ENCODE data around the gene ADGRA1. TPM values are rescaled to one million over a fixed set of nuclear protein-coding genes. Genes with fewer than 3 reads are reported as not detected.
"Not testable (repeated sequence)": the region's sequence is repeated elsewhere in the genome, so short reads cannot be mapped to it uniquely, and the experiment has no call there.

The ADGRA1 gene
- total RNA-seq, 1 donor, result not detected

DNA sequence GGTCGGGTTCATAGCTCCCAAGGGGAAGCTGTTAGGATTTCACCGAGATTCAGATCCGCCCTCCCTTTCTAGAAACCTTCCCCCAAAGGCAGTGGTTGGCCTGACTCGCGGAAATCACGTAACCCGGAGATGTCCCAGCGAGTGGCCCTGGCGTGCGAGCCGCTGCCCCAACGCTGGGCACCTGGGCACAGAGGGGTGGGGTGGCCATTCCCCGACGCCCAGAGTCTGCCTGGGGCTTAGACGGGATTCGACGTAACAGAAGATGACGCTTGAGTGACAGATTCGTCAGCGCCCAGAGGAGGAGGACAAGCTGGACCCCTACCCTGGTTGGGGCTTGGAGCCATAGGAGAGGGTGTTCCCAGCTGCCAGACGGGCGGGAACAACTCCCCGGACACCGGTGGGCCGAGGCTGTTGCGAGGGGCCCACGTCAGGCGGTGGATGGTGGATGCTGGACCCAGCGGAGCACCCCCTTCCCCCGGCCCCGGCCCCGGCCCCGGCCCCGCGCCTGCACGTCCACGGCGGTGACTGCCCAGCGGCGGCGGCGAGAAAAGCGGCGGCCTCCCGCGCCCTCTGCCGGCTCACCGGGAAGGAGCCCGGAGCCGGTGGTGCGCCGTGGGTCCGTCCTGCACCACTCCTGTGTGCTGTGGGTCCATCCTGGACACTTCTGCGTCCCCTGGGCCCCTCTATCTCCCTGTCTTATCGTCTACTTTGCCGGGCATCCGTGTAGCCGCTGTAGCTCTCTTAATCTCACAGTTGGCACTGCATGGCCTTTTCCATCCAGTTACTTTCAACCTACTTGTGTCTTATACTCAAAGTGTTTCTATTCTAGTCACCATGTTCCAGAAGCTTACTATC, 36.9 kb downstream of the ADGRA1 start:
- peak in 2 of 3 donors; percentile 19 to 27 for DNase-seq (ENCODE audit: low read depth in 2 of 3, low spot score in 2 of 3)

DNA sequence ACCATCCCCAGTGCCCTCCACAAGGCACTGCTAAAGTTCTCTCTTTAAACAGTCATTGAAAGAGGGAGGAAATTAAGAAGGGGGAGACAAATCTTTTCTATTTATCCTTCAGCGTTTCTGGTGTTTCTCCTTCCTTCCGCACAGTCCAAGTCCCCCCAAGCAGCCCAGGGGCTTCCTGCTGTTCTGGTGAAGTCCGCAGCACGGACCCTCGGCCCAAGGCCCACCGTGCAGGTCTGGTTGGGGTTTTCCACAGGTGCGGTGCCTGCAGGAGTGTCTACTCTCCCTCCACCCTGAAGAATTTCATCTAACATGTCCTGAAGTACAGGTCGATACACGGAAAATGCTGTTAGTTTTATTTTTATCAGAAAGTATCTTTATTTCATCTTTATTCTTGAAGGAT, 38.2 kb downstream of the ADGRA1 start:
- no peak for DNase-seq (ENCODE audit: low read depth in 2 of 3, low spot score in 2 of 3)

DNA sequence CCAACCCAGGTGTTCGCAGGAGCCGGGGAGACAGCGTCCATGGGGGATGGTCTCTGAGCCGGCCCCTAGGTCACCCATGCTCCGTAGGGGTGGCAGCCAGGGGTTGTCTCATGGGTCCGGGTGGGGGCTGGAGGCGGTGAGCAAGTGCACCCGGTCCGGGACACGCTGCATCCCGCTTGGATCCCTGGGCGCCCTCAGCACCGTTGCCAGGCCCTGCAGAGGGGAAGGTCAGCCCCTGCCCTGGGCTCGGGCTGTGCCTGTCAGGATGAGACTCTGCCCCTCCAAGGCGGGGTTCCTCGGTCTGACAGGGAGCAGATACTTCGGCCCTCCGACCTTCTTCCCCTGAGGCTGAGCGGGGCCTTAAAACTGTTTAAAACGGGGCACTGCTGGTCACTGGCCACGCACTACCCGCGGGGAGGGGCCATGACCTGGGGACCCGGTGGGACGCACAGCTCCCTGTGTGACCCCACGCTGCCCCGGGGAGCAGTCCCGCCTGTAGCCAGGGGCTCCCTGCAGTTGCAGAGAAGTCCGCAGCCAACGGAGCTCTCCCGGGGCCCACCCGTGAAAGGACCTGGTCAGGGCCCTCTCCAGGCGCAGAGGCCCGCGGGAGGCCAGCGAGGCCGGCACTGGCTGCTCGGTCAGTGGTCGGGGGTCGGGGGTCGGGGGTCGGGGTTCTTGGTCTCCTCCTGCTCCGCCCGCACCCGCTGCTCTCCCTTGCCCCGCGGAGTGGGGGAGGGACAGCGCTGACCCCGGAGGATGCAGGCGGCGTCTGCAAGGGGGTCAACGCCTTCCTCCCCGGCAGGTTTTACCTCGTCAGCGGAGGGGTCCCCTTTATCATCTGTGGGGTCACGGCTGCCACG, 38.9 kb downstream of the ADGRA1 start:
- DNase-seq (ENCODE audit: low read depth in 2 of 3, low spot score in 2 of 3), result no peak

DNA sequence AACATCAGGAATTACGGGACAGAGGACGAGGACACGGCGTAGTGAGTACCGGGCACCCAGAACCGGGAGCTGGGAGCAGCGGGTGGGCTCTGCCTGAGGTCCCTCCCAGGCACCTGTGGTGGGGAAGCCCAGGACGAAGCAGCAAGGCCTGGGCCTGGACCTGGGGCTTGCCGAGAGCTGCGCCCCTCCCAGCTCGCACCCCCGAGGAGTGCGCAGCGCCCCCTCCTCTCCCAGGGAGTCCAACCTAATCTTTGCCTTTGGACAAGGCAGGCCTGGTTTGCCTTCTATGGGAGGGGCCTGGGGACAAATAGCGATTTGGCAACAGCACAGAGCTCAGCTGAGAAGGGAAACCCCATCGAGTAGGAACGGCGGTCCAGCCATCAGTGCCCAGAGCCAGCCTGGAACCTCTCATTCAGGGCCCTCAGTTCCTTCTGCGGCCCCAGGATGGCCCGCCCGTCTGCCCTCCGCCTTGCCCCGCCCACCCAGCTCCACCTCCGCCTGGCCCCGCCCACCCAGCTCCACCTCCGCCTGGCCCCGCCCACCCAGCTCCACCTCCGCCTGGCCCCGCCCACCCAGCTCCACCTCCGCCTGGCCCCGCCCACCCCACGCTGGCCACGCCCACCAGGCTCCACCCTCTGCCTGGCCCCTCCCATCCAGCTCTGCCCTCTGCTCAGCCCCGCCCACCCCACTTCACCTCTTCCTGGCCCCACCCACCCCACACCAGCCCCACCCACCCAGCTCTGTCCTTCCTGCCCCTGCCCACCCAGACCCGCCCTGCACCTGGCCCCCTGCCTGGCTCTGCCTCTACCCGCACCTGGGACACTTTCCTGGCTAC, 39.8 kb downstream of the ADGRA1 start:
- peak in 1 of 3 donors; percentile 20 for DNase-seq (ENCODE audit: low read depth in 2 of 3, low spot score in 2 of 3)

DNA sequence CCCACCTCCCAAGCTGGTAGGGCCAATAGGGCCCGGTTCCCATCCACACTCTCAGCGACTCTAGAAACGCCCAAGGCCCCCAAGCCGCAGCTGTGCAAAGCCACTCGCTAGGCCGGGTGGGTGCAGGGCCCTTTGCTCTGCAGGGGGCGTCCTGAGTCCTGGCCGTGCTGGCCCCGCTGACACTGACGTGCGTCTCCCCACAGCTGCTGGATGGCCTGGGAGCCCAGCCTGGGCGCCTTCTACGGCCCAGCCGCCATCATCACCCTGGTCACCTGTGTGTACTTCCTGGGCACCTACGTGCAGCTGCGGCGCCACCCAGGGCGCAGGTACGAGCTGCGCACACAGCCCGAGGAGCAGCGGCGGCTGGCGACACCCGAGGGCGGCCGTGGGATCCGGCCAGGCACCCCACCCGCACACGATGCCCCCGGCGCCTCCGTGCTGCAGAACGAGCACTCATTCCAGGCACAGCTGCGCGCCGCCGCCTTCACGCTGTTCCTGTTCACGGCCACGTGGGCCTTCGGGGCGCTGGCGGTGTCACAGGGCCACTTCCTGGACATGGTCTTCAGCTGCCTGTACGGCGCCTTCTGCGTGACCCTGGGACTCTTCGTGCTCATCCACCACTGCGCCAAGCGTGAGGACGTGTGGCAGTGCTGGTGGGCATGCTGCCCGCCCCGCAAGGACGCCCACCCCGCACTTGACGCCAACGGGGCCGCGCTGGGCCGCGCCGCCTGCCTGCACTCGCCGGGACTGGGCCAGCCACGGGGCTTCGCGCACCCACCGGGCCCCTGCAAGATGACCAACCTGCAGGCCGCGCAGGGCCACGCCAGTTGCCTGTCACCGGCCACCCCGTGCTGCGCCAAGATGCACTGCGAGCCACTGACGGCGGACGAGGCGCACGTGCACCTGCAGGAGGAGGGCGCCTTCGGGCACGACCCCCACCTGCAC, 40.7 kb downstream of the ADGRA1 start:
- no peak for DNase-seq (ENCODE audit: low read depth in 2 of 3, low spot score in 2 of 3)

DNA sequence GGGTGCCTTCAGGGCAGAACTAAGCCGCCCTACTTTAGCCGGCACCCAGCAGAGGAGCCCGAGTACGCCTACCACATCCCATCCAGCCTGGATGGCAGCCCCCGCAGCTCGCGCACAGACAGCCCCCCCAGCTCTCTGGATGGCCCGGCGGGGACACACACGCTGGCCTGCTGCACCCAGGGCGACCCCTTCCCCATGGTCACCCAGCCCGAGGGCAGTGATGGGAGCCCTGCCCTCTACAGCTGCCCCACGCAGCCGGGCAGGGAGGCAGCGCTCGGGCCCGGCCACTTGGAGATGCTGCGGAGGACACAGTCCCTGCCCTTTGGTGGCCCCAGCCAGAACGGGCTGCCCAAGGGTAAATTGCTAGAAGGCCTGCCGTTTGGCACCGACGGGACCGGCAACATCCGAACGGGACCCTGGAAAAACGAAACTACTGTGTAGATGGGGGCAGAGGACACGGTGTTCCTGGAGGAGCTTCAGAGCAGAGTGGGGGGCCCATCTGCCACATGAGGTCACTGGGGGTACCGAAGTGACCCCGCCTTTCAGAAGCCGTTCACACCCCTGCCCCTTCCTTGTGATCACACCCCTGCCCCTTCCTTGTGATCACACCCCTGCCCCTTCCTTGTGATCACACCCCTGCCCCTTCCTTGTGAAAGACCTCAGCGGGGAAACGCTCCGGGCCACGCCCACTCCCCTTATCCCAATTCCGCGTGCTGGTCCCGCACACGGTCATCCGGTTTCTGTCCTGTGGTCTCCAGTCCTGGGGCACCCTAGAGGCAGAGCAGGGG, 41.5 kb downstream of the ADGRA1 start:
- DNase-seq (ENCODE audit: low read depth in 2 of 3, low spot score in 2 of 3), result no peak

DNA sequence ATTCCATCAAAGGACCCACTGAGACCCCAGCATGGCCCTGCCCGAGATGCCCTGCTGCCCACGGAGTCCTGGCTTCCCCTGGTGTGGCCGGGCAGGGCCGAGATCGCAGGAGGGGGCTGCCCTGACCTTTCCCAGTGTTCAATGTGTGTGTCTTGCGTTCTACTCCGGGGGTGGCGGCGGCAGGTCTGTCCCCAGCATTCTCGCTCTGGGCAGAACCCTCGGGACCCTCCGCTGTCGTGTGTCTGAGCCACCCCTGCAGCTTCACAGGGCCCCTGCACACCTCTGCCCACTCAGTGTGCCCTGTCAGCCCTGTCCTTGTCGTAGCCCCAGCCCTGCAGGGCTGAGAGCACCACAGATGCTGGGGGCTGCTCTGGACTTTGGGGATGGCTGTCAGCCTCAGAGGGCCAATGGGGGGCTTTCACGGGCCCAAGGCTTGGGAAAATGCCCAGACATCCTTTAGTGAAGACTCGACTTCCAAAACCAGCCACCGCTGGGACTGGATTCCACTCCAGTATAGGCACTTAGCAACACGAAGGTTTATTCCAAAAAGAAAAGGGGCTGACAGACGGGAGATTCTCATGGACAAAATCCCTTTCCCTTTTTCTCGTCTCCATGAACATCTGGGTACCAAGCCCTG, 42.3 kb downstream of the ADGRA1 start:
- DNase-seq (ENCODE audit: low read depth in 2 of 3, low spot score in 2 of 3), result no peak

DNA sequence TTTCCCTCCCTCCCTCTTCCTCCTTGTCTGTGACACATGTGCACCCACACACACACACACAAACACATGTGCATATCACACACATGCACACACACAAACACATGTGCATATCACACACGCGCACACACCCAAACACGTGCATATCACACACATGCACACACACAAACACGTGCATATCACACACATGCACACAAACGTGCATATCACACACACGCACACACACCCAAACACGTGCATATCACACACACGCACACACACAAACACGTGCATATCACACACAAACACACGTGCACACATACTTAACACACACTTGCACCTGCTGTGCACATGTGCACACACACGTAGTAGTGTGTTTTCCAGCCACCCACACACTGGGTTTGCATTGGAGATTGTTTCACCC, 42.9 kb downstream of the ADGRA1 start:
- no peak for DNase-seq (ENCODE audit: low read depth in 2 of 3, low spot score in 2 of 3)

DNA sequence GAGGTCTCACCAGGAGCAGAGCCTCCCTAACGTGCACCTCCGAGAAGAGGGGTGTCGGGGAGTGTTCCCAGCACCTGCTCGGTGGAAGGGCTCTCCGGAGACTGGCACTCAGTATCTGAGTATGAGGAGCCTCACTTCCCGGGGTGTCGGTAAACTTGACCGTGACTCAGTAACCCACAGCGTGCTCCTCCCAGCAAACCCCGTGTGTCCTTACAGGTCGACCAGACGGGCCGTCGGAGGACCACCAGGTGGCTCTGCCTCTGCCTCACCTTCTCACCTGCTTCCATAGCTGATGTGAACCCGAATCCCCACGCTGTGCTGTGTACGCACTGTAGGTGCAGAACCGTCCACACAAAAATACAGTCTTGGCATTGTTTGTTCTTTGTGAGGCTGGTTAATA, 43.3 kb downstream of the ADGRA1 start:
- DNase-seq (ENCODE audit: low read depth in 2 of 3, low spot score in 2 of 3), result no peak

DNA sequence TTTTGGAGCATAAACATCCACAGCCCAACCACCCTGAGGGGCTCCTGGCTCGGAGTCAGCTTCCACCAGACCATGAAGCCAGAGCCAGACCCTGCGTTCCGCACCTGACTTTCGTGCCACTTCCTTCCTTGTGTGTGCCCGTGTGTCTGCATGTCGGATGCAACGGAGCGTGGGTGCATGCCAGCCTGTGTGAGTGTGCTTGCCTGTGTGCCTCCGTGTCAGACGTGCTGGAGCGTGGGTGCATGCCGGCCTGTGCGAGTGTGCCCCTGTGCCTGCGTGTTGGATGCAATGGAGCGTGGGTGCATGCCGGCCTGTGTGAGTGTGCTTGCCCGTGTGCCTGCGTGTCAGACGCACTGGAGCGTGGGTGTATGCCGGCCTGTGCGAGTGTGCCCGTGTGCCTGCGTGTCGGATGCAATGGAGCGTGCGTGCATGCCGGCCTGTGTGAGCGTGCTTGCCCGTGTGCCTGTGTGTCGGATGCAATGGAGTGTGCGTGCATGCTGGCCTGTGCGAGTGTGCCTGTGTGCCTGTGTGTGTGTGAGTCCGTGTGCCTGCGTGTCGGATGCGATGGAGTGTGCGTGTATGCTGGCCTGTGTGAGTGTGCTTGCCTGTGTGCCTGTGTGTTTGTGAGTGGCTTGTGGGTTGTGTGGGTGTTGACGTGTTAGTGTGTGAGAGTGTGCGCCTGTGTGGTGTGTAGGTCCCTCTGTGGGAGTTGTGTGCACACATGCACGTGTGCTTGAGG, 44.2 kb downstream of the ADGRA1 start:
- no peak for DNase-seq (ENCODE audit: low read depth in 2 of 3, low spot score in 2 of 3)

DNA sequence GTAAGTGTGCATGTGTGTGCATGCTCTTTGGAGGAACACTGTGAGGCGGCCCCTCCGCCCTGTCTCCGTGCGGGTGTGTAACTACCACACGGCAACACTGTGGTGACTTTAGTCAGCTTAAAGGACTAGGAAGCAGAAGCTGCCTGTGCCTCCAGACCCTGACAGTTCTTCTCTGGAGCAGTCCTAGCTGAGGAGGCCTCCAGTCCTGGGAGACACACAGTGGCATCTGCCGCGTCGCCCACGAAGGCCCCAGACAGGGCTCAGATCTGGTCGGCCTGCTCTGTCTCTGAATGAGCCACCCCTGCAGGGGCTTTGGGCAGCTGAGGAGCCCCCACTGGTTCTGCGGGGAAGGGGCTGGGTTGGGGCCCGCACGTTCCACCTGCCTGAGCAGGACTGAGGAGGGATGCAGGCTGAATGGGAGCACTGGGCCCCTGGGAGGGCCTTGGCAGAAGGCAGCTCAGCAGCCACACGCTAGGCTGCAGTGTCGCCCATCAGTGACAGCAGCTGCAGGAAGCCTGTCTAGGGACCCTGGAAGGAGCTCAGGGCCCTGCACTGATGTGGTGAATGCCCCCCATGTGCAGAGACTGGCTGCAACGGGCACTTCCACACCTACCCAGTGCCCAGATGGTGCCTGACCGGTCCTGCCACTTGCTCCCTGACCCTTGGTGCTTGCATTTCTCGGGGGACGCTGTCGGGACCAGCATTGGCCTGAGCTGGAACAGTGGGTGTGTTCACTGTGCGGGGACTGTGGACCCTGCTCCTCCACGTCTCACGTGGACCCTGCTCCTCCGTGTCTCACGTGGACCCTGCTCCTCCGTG, 45.0 kb downstream of the ADGRA1 start:
- DNase-seq (ENCODE audit: low read depth in 2 of 3, low spot score in 2 of 3), result no peak

DNA sequence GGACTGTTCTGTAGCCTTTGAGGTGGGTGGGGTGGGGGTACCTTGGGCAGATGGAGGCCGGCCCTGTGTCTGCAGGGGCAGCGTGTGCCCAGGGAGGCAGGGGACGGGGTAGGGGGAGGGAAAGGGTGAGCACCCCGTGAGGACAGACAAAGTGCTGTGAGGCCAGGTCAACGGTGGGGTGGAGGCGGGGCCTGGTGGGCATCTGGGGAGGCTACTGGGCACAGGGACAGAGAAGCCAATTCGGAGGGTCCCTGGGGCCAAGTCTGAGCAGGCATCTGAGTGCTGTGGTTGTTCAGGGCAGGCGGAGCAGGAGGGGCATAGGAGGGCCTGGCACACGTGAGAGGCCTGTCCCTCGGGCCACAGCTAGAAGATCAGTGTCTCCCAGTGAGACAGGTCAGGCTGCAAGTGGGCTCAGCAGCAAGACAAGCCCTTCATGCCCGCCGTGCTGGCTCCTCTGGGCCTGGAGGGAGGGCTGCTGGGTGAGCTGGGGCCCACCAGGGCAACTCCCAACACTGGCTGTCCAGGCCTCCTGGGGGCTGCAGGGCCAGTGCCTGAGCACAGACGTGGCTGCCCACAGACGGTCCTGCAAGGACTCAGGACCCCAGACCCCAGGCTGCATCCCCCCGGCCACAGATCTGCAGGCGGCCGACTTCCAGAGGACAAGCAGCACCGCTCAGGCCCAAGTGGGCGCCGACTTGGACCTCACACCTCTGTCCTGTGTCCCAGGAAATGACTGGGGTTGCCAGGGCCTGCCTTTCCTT, 45.9 kb downstream of the ADGRA1 start:
- no peak for DNase-seq (ENCODE audit: low read depth in 2 of 3, low spot score in 2 of 3)

DNA sequence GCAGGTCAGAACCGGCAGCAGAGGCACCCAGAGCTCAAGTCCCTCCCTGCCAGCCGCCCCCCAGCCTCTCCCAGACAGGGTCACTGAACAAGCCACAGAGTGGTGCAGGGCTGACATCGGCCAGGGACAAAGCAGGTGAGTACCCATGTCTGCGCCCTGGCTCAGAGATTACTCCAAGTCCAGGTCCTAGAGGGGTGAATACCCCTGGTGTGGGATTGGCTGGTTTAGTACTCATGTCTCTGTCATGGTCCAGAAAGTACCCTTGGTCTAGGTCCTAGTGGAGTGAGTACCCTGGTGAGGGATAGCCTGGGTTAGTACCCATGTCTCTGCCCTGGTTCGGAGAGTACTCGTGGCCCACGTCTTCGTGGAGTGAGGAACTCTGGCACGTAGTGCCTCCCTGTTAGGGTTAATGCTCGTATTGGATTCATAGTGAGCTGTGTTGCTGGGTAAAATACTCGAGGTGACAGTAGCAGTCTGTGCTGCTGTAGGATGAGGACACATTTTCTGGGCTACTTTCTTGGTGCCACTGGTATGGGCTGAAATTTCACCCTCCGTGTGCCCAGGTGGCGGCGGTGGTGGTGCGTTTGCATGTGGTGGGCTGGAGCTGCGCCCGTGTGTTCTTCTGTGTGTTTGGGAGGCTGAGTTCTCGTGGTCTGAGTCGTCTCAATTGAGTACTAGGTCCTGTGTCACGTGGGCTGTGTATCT, 46.8 kb downstream of the ADGRA1 start:
- DNase-seq (ENCODE audit: low read depth in 2 of 3, low spot score in 2 of 3), result no peak

DNA sequence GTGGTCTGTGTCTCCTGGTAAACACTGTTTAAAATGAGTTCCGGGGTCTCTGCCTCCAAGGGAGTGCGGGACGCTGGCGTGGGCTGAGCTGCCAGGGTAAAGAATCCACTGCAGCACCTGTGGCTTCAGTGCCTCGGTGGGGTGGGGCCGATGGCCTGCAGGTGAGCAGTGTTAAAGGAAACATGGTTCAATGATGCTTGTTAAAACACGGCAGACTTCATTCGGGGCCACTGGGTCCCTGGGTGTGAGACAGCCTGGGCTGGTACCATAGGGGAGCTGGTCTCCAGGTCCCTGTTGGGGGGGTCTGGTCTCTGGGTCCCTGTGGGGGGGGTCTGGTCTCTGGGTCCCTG, 47.4 kb downstream of the ADGRA1 start:
- DNase-seq (ENCODE audit: low read depth in 2 of 3, low spot score in 2 of 3), result no peak

DNA sequence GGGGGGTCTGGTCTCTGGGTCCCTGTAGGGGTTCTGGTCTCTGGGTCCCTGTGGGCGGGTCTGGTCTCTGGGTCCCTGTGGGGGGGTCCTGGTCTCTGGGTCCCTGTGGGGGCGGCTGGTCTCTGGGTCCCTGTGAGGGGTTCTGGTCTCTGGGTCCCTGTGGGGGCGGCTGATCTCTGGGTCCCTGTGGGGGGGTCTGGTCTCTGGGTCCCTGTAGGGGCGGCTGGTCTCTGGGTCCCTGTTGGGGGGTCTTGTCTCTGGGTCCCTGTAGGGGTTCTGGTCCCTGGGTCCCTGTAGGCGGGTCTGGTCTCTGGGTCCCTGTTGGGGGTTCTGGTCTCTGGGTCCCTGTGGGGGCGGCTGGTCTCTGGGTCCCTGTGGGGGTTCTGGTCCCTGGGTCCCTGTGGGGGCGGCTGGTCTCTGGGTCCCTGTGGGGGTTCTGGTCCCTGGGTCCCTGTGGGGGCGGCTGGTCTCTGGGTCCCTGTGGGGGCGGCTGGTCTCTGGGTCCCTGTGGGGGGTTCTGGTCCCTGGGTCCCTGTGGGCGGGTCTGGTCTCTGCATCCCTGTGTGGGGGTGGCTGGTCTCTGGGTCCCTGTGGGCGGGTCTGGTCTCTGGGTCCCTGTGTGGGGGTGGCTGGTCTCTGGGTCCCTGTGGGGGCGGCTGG, 49.9 kb downstream of the ADGRA1 start:
- not testable (repeated sequence) for DNase-seq (ENCODE audit: low read depth in 2 of 3, low spot score in 2 of 3)
